SU-DHL-6 (cell line): ENCODE measurements around the gene ASB2.

Source experiments
- H2AFZ ChIP-seq: fragments of 200-600 bp; sonication (generic); 2 replicates; pipeline ENCODE4 v1.6.1; 2014; ENCODE audit warnings: low read depth, mild to moderate bottlenecking, moderate library complexity, mixed read lengths, antibody characterized with exemption, low read length; ENCODE audit not compliant: severe bottlenecking
- H3F3A ChIP-seq: fragments of 200-600 bp; shearing (Covaris generic); 2 replicates; pipeline ENCODE4 v1.6.0; 2016; ENCODE audit warnings: antibody characterized with exemption, mild to moderate bottlenecking; ENCODE audit not compliant: insufficient read depth
- H3K27ac ChIP-seq: fragments of 200-600 bp; sonication (generic); 2 replicates; pipeline ENCODE4 v1.5.1; 2016; ENCODE audit warnings: low read depth, mild to moderate bottlenecking, low read length, moderate library complexity, mixed read lengths
- H3K27me3 ChIP-seq: fragments of 200-600 bp; sonication (generic), shearing (Covaris generic); 2 replicates; pipeline ENCODE4 v1.6.0; 2014; ENCODE audit warnings: mild to moderate bottlenecking, low read length
- H3K36me3 ChIP-seq: fragments of 200-600 bp; sonication (generic); 2 replicates; pipeline ENCODE4 v1.6.1; 2014; ENCODE audit warnings: mild to moderate bottlenecking, low read length, mixed read lengths
- H3K4me2 ChIP-seq: fragments of 300-600, 200-600 bp; shearing (Covaris generic), sonication (generic); 2 replicates; pipeline ENCODE4 v1.6.0; 2014; ENCODE audit warnings: low read length, low read depth, mild to moderate bottlenecking; ENCODE audit not compliant: poor library complexity, severe bottlenecking
- H3K4me3 ChIP-seq: fragments of 200-600 bp; sonication (generic); 2 replicates; pipeline ENCODE4 v1.5.1; 2014; ENCODE audit warnings: antibody characterized with exemption, low read length, mild to moderate bottlenecking, mixed read lengths; ENCODE audit not compliant: insufficient read depth, poor library complexity, severe bottlenecking
- H3K79me2 ChIP-seq: fragments of 200-600 bp; sonication (generic); 2 replicates; pipeline ENCODE4 v1.6.1; 2014; ENCODE audit warnings: mild to moderate bottlenecking, low read length, moderate library complexity; ENCODE audit not compliant: insufficient read depth
- H3K9ac ChIP-seq: fragments of 200-600 bp; sonication (generic); 2 replicates; pipeline ENCODE4 v1.7.0; 2014; ENCODE audit warnings: mild to moderate bottlenecking, low read length
- H3K9me2 ChIP-seq: fragments of 200-600 bp; sonication (generic); replicated peaks from 2 replicates; pipeline ENCODE4 v1.6.1; 2014; ENCODE audit warnings: low read length; ENCODE audit not compliant: insufficient read depth
- H3K9me3 ChIP-seq: fragments of 200-600 bp; sonication (generic); 2 replicates; pipeline ENCODE4 v1.6.1; 2014; ENCODE audit warnings: low read length, mixed read lengths; ENCODE audit not compliant: insufficient read depth
- H4K20me1 ChIP-seq: fragments of 200-600 bp; sonication (generic); 2 replicates; pipeline ENCODE4 v1.6.1; 2014; ENCODE audit warnings: low read depth, mild to moderate bottlenecking, antibody characterized with exemption, low read length, moderate library complexity, mixed read lengths
- EZH2phosphoT487 ChIP-seq: fragments of 200-600 bp; sonication (generic), shearing (Covaris generic); conservative IDR thresholded peaks from 2 replicates; pipeline ENCODE4 v1.6.1; 2018; ENCODE audit warnings: mild to moderate bottlenecking, antibody characterized with exemption, low read length, moderate library complexity, mixed read lengths
- TF ChIP-seq, protein P1 (sequence below): fragments of 200-600 bp; sonication (generic); IDR thresholded peaks from one replicate; pipeline ENCODE4 v1.5.1; 2017; ENCODE audit warnings: antibody characterized with exemption, mild to moderate bottlenecking, low read length, moderate library complexity; ENCODE audit not compliant: insufficient read depth, poor library complexity, severe bottlenecking

Gene ASB2

DNA sequence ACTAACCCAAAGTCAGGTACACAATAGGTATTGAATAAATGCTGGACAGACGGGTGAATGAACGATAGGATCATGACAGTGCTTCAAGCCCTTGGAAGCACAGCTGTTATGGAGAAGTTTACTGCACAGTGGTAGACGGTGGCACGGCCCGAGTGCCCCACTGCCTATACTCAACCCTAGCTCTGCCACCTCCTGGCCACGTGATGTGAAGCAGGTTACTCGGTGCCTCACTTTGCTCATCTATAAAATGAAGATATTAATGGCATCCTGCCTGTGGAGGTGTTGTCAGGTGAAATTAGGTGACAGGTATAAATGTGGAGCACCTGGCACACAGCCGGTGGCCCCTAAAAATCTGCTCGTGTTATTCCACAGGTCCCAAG is 5.8 kb downstream of the ASB2 start:
- Histone ChIP-seq H3K36me3 (no peaks in the 10 kb centered on the region), H3K4me3 (peak overlapping the region; percentile 24), H3K79me2 (peaks cover 8% of the 10 kb centered on the region), H3K27ac (peak overlapping the region; percentile 99), H4K20me1 (no peaks in the 10 kb centered on the region), H3K27me3 (no peaks in the 10 kb centered on the region), H3K4me2 (peak overlapping the region; percentile 75), H2AFZ (no peak overlapping the region), H3F3A (peaks cover 48% of the 10 kb centered on the region), H3K9me3 (no peaks in the 10 kb centered on the region), H3K9ac (peak overlapping the region; percentile 60), H3K9me2 (no peaks in the 10 kb centered on the region)
- TF ChIP-seq EZH2phosphoT487 = no peak
- TF ChIP-seq, protein P1, sequence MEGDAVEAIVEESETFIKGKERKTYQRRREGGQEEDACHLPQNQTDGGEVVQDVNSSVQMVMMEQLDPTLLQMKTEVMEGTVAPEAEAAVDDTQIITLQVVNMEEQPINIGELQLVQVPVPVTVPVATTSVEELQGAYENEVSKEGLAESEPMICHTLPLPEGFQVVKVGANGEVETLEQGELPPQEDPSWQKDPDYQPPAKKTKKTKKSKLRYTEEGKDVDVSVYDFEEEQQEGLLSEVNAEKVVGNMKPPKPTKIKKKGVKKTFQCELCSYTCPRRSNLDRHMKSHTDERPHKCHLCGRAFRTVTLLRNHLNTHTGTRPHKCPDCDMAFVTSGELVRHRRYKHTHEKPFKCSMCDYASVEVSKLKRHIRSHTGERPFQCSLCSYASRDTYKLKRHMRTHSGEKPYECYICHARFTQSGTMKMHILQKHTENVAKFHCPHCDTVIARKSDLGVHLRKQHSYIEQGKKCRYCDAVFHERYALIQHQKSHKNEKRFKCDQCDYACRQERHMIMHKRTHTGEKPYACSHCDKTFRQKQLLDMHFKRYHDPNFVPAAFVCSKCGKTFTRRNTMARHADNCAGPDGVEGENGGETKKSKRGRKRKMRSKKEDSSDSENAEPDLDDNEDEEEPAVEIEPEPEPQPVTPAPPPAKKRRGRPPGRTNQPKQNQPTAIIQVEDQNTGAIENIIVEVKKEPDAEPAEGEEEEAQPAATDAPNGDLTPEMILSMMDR = peak; percentile 66

DNA sequence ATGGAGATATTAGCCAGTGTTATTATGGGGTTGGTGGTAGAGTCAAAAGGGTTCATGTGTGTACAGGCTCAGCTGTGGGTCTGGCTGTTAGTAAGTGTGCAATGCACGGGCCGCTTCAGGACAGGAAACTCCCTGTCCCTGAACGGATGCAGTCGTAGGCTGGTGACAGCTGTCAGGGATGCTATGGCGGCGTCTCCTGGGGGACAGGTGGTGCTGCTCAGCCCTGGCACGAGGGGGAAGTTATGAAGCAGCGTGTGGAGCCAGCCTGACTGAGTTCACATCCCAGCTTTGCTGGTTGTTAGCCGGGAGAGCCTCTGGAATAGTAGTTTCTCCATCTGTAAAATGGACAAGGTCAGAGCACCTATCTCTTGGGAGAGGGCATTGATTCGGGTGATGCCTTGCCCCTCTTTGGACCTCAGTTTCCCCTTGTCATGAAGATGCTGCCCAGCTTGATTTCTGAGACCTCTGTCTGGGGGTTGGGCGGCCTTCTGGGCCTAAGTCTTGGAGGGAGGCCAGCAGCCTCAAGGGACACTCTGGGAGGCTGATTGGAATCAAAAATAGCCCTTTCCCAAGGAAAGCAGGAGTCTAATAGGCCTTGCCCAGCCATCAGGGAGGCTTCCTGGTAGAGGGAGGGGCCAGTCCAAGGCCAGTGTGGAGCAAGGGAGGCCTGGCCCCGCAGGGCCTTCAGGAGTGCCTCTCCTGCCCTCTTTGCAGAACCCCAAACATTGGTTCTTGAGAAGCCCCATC is 7.1 kb downstream of the ASB2 start:
- H2AFZ ChIP-seq = no peak overlapping the region
- H3K27me3 ChIP-seq = no peaks in the 10 kb centered on the region
- peak overlapping the region; percentile 60 for H3K9ac ChIP-seq
- TF ChIP-seq, protein P1 = no peak
- TF ChIP-seq EZH2phosphoT487 = no peak
- peaks cover 3% of the 10 kb centered on the region; the same call in 1 of the 2 replicates for H3K79me2 ChIP-seq
- H3K27ac ChIP-seq = peak overlapping the region; percentile 99
- peaks cover 43% of the 10 kb centered on the region for H3F3A ChIP-seq
- no peaks in the 10 kb centered on the region for H3K9me2 ChIP-seq
- H3K4me3 ChIP-seq = no peak overlapping the region
- no peaks in the 10 kb centered on the region for H4K20me1 ChIP-seq
- H3K36me3 ChIP-seq = no peaks in the 10 kb centered on the region
- H3K4me2 ChIP-seq = peak overlapping the region; percentile 75
- no peaks in the 10 kb centered on the region for H3K9me3 ChIP-seq

DNA sequence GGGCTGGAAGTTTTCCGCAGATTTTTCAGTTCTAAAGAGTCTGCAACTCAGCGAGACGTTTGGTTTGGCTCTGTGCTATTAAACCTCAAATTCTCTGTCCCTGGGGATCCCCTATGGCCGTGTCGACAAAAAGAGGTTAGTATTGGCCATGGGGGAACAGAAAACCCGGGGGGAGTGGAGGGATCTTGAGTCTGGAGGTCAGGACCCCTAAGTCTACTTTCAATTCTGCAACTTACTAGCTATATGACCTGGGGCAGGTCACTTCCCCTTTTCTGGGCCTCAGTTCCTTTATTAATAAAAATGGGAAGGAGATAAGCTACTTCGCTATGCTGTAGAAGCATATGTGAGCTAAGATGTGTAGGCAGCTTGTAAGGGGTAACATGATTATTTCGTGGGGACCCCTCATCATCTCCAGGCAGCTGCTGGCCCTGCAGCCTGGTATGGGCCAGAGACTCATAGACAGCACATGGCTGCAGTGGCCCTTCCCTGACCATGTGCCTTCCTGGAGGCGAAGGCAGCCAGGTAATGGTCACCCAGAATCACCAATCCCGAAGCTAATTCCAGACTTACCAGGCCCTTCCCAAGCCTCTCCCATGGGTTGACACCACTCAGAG is 8.6 kb downstream of the ASB2 start:
- no peaks in the 10 kb centered on the region for H3K9me2 ChIP-seq
- peak overlapping the region; percentile 35 for H3K4me2 ChIP-seq
- peak overlapping the region; percentile 16 for H3K4me3 ChIP-seq
- no peaks in the 10 kb centered on the region for H4K20me1 ChIP-seq
- H3F3A ChIP-seq = peaks cover 50% of the 10 kb centered on the region
- H3K9ac ChIP-seq = peak overlapping the region; percentile 47
- TF ChIP-seq EZH2phosphoT487 = no peak
- TF ChIP-seq, protein P1 = no peak
- no peak overlapping the region for H2AFZ ChIP-seq
- peak overlapping the region; percentile 99 for H3K27ac ChIP-seq
- no peaks in the 10 kb centered on the region for H3K36me3 ChIP-seq
- H3K9me3 ChIP-seq = no peaks in the 10 kb centered on the region
- H3K79me2 ChIP-seq = no peaks in the 10 kb centered on the region
- H3K27me3 ChIP-seq = no peaks in the 10 kb centered on the region
